Neural progenitor cell (in vitro differentiated cells): ENCODE measurements around the gene INPP4B.

Source experiments
- CTCF ChIP-seq: fragments of 200-600 bp; sonication (generic); IDR thresholded peaks from 2 replicates; pipeline ENCODE4 v1.5.1; 2017; ENCODE audit warnings: antibody characterized with exemption, mild to moderate bottlenecking
- EZH2 ChIP-seq: fragments of 200-600 bp; sonication (generic); IDR thresholded peaks from 2 replicates; pipeline ENCODE4 v1.6.1; 2017; ENCODE audit warnings: antibody characterized with exemption, mild to moderate bottlenecking, moderate library complexity

- TF ChIP-seq CTCF (no peak), EZH2 (no peak)
Measured at GRCh38 chr4:142832022-142832421, 14.1 kb downstream of the INPP4B start.
